GM18873 (cell line): ENCODE measurements around the gene PBLD.

Experiments used
- ATAC-seq: cut with Tn5 transposase; IDR thresholded peaks from one replicate; pipeline ENCODE4 v1.9.1; 2021; ENCODE audit warnings: mild to moderate bottlenecking, moderate library complexity, moderate number of reproducible peaks; ENCODE audit not compliant: unreplicated experiment, low FRiP score

Gene PBLD

DNA sequence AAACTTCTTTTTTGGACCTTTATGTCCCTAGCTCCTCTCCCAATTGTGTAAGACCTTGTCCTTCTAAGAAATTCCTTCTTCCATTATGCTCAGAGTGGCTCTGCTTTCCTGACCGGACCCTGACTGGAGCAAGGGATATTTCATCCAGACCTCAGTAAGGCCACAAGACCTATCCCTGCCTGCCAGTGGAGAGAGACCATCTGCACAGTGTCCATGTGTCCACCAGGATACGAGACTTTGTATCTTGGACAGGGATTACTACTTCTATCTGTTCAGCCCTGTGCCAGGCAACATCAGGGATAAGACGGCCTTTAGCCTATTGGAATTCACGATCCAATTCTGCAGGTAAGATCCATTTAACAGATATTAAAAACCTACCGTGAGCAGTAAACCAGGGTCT, 93.7 kb downstream of the PBLD start:
- ATAC-seq: no peak

DNA sequence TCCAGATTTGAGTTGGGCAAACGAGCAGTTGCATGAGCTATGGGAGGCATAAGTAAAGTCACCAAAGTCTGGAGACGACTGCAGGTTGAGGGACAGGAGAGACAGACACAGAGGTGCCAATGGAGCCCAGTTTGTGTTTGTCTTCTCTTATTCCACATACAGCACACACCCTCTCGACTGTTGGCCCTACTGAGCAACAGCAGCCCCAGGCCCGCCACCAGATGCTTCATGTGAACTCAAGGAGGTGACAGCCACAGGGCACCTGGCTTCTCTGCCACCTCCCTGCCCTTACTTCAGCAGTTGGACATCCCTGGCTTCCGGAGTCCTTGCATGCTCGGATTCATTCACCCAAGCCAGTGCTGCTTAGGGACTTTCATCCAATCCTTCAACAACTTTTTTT, 94.4 kb downstream of the PBLD start:
- ATAC-seq: no peak

DNA sequence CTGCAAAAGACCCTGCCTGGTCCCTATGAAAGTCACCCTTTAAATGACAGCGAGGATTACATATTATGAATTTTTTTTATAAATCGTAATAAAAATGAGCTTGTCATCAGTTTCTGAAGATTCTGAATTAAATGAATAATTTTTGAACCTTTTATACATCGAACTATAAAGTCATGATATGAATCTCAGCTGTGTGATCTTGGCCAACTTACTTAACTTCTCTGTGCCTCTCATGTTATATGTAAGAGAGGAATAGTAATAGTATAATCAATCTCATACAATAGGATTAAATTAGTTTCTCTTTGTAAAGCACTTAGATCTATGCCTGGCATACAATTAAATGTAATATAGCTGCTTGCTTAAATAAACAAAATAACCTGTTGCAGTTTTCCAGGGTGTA, 95.6 kb downstream of the PBLD start:
- ATAC-seq: no peak

DNA sequence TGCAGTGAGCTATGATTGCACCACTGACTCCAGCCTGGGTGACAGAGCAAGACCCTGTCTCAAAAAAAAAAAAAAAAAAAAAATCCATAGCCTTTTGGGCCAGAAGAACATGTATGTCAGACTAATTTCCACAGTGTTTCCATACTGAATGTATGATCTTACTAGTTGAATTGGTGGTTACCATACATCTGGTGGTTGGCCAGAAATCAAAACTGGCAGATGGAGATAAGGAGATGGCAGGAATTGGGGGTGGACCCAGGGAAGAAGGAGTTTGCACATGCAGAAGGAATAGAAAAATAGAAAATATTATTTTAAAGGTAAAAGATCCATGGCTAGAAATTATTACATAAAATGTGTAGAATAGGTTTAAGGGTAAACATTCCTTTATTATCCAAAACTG, 97.1 kb downstream of the PBLD start:
- ATAC-seq: no peak

DNA sequence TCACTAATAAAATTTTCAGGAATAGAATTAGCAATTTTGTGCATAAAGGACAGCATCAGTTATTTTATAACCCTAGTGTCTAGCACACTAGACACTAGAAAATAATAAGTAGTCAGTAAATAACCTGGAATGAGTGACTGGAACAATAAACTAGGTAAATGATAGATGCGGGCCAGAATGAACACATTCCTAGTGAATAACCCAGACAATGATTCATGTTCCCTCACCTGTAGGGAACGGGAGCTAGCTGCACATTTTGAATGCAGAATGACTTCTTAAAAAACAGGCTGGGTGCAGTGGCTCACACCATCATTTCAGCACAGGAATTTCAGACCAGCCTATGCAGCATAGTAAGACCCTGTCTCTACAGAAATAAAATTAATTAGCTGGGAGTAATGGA, 97.6 kb downstream of the PBLD start:
- ATAC-seq: no peak

DNA sequence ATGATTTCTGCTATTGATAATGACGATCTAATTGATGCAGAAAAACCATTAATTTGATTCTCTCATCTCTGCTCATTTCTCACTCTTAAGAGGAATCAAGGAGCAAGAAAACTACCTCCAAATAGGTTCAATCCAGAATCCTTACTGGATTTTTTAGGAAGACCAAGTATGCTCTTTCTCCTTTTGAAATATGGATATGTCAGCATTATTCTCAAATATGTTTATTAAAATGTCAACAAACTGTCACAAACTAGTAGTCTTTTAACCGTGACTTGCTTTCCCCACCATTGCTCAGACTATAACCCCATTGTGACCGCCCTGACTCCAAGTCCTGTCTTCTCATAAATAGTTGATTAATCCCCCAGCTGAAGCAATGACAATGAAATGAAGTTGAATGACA, 99.7 kb downstream of the PBLD start:
- ATAC-seq: no peak
